SHP77 (cell line): ENCODE measurements around the gene USP36.
"Not testable (repeated sequence)": the region's sequence is repeated elsewhere in the genome, so short reads cannot be mapped to it uniquely, and the experiment has no call there.

Source experiments
- DNase-seq, 2 experiments: peaks; one replicate each; lab custom pipeline; 2025; lab: John Stamatoyannopoulos, UW

USP36 gene

DNA sequence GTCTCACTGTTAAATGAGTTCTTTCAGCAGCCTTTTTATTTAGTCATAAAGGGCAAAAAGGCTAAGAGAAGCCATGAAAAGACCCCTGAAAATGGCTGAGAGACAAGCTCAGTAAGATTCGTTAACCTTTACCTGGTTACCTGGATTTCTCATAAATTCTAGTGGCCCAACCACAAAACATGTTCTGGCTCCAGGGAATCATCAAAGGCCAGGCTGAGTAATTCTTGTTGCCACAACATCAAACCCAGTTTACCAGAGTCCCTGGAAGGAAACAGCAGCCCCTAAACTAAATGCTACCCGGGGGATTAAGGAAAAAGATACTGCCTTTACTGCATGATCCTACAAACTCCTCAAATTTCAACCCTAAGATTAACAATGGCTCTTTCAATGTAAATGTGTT is 74.4 kb downstream of the USP36 start:
- DNase-seq = no peak

DNA sequence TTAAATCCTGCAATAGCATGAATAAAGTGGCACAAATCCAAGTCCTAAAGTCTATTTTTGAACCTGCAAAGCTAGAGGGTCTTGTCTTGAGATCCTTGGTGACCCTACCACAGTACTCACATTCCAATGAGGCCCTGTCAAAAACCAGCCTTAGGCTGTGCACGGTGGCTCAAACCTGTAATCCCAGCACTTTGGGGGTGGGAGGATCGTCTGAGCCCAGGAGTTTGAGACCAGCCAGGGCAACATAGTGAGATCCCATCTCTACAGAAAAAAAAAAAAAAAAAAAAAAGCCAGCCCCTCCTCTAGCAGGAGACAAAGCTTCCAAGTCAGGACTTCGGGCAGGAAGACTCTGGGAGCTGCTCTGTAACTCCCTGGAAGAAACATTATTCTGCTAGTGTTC is 74.8 kb downstream of the USP36 start:
- DNase-seq = no peak

DNA sequence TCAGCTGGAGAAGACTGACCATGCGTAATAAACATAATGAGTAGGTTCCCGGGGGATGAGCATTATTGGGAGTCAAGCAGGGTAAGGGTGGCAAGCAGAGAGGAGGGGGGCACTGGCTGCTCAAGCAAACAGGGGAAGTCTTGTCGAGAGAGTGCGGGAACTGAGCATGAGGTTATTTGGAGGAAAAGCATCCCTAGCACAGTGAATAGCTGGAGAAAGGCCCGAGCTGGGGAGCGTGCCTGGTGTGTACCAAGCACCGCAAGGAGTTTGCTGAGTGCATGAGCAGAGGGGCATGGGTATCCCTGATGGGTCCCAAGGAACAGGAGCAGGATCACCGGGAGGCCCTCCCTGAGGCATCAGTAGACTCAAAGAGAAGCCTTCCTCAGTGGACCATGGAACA is 75.7 kb downstream of the USP36 start:
- no peak for DNase-seq

DNA sequence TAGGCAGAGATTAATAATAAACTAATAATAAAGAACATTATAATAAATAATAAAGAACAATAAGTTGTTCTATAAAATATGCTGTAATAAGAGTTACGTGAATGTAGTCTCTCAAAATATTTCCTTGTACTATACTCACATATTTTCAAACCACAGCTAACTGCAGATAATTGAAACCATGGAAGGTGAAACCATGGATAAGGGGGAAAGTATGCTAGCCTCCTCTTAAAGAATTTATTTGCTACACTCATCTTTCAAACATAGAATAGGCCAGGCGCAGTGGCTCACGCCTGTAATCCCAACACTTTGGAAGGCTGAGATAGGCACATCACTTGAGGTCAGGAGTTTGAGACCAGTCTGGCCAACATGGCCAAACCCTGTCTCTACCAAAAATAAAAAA is 77.1 kb downstream of the USP36 start:
- DNase-seq = no peak

DNA sequence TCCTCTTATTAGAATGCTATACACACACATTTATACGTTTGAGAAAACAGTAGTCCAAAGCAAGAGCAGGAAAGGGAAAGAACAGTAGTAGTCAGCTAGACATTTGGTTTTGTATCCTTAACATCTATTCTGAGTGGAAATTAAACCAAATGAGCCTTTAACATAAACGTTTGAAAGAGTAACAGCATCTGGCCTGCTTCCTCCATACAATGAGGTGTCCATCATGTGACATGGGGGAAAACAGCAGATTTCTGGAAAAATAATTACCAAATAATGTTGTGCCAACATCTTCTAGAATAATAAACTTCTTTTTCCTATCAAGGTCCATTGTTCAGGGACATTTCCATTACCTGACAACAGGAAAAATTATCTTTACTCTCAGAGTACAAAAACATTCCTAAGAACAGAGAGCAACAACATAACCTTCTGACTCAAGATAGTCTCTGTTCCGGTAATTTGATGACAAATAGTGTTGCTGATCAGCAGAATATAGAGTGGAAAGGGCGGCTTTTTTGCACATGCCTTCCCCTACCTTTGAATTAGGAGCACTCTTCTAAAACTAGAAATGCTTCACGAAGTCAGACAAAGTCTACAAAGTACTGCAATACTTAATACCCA is 78.7 kb downstream of the USP36 start:
- DNase-seq = no peak

DNA sequence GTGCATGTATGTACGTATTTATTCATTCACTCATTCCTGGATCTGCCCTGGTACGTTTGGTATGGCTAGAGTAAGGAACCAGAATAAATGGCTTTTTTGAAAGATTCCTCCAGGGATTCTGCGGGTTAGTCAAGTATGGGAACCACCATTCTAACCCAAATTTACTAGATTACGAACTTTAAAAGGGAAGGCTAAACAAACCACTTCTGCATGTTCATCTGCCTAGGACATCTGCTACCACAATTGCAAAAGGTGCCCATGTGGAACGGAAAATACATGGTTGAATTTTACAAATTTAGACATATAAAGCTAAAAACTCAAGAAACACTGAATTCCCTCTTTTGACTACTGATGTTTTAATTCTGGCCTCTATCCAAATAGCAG is 80.7 kb downstream of the USP36 start:
- DNase-seq = no peak

DNA sequence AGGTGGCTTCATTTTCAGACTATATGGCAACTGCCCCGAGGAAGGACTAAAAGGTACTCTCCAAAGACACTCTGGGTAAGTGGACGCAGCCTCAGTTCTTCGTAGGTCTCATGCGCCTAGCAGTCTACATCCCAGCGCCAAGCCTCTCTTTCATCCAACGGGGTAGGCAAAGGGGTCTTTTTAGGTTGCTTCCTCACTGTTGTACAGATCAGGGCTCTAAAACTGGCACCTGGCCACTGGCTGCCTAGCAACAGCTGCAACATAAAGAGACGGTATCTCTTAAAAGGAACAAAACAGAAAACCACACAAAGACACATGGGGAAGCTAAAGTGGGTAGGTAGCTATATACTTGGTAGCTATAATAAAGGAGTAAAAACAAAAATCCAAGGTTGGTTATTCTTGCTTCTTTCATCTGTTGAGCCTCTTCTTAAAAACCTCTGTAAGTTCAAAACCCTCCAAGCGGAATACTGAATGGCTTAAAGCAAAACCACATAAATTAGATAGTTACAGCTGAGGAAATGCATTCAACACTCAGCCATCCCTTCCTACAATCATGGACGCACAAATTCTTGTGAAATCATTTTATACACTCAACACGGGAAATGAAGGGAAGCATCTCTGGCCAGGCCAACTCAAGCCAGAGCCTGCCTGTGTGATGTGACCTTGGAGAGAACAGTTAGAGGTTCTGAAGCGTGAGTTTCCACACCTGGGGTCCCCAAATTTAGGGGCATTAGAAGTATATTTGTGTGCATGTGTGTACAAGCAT is 81.2 kb downstream of the USP36 start:
- DNase-seq = peak in 1 of 2 experiments; percentile 11

DNA sequence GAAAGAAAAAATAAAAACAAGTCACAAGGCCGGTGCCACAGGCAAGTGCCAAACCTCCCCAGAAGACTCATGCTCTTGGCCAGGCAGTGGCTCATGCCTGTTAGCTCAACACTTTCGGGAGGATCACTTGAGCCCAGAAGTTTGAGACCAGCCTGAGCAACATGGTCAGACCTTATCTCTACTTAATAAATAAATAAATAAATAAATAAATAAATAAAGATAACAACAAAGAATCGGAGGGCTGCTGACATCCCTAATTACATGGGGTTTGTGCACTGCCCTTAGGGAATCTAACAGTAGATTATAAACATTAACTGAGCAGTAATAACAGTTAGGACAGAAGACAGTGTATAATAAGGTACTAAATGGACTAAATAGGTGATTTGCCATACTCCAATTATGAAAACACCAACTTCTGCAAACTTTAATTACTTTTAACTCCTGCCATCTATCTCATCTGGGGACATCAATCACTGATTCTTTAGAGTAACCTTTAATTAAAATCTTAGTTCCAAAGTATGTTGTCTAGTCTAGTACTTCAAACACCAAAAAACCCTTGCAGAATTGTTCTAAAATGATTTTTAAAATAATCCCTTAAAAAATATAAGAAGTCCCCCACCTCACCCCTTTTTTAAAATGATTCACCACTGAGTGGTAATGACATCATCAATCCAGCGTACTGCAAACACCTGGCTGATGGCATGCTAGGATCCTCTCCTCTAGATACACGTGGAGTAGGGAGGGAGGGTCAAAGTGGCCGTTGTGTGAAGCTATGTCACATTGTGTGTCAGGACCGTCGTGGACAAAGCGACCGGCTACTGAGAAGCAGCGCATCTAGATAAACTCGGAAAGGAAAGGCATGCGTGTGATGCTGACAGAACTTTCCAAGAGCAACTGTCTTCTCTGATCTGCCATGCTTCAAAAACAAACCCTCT is 87.0 kb downstream of the USP36 start:
- peak in 1 of 2 experiments; percentile 15 for DNase-seq

DNA sequence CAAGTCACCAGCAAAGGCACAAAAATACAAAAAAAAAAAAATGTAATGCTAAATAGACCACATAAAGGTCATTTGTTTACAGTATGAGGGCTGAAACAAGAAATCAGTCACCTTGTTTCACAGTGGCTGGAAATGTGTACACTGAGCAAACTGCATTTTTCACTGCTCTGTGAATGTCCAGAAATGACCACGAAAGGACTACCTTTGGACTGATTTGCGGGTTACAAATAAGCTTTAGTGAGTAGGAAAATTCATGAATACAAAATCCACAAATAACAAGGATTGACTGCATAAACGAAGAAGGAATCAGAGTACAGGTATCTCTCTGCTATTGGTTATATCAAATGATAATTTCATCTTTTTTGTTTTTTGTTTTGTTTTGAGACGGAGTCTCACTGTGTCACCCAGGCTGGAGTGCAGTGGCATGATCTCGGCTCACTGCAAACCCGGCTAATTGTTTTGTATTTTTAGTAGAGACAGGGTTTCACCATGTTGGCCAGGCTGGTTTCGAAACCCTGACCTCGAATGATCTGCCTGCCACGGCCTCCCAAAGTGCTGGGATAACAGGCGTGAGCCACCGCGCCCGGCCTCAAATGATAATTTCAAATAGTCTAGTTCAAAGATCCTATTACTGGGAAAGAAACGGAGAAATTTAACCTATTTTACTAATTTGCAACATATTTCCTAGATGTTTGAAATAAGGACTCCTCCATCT is 89.0 kb downstream of the USP36 start:
- DNase-seq = no peak

DNA sequence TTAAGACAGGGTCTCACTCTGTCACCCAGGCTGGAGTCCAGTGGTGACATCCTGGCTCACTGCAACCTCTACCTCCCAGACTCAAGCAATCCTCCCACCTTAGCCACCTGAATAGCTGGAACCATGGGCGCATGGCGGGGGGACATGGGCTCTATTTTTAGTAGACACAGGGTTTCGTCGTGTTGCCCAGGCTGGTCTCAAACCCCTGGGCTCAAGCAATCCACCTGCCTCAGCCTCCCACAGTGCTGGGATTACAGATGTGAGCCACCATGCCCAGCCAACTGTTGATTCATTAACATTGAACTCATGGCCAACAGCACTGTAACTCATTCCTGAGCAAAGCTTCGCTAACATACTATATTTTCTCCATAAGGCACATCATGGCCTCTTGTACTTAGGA is 89.6 kb downstream of the USP36 start:
- not testable (repeated sequence) for DNase-seq

DNA sequence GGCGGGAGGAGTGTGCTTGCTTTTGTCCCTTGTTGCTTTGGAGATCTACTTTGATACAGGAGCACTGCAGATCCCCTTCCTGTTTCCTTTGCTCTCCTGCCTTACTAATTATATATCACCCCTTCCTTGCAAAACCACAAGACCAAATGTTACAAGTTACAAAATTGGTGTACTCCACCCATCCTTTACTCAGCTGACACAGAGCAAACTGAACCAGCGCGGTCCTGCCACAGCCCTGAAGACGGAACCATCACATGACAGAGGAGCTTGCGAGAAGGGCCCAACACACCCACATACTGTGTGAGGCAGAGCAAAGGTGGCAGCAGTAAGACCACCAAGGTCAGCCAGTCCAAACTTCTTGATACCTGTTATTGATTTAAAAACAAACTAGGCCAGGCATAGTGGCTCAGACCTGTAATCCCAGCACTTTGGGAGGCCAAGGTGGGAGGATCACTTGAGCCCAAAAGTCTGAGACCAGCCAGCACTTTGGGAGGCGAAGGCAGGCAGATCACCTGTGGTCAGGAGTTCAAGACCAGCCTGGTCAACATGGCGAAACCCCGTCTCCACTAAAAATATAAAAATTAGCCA is 91.8 kb downstream of the USP36 start:
- no peak for DNase-seq

DNA sequence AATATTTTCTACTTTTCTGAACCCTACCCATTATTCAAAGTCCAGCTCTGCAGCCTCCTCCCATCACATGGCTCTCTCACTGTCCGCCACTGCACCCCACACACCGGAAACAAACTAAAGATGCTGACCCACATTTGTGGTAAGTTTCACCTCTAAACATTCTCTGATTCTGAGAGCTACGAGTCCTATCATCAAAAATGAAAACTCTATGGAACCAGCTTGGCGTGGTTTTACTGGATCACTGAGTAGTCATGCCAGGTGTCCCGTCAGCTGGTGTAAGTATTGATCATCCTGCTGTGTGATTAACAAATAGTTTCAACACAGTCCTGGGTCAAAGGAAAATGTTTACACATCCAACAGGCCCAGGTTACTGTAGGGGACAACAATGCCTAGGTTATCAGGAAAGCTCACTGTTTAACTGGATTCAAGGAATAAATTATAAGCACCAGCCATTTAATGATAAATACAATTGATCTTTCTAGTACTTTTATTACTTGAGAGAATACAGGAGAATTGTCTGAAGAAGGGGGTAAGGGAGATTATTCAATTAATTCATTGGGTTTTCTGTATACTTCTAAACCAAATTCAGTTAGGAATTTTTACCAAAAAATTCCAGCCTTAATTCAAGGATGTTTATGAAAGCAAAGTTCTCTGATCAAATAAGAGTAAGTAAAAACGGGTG is 92.4 kb downstream of the USP36 start:
- no peak for DNase-seq

DNA sequence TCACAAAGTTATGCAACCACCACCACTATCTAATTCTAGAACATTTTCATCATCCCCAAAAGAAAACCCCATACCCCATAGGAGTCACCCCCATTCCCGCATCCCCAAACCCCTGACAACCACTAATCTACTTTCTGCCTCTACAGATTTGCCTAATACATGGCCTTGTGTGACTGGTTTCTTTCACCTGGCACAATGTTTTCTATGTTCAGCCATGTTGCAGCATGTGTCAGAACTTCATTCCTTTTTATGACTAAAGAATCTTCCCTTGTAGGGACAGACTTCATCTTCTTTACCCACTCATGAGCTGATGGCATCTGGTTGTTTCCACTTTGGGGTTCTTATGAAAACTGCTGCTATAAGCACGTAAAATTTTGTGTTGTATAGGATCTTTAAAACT is 93.1 kb downstream of the USP36 start:
- DNase-seq = no peak

DNA sequence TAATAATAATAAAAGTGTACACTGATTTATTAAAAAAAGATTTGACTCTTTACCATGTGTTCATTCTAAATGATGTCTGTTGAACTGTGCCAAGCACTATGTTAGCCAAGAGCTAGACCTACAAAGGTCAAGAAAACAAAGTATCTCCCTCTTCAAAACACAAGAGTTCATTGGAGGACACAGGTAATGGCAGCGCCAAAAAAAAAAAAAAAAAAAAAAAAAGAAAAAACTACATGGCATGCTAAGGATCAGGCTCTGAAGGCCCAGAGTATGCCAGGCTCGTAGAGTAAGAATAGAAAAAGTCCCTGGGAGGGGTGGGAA is 93.7 kb downstream of the USP36 start:
- no peak for DNase-seq

DNA sequence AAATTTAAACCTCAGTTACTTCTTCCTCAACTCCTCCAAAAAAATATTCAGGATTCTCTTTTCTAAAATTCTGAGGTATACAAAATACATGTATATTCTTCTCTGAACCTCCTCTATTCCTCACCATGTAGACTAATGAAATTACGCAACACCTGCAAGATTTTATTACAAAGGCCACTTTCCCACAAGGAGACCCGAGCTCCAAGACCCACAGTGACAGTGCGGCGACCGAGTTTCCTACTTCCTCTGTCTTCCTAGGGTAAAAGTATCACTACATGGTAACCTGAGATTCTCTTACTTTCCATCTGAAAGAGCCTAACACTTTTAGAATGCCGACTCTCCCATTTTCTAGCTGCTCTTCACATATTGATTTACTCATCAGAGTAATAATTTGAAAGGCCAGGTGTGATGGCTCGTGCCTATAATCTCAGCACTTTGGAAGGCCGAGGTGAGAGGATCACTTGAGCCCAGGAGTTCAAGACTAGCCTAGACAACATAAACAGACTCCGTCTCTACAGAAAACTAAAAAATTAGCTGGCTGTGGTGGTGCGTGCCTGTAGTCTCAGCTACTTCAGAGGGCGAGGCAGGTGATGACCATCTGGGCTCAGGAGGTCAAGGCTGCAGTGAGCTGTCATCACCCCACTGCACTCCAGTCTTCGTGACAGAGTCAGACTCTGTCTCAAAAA is 94.2 kb downstream of the USP36 start:
- no peak for DNase-seq
